SK-N-MC (cell line): ENCODE data around the gene ZNF747.

ENCODE experiments used
- EZH2 ChIP-seq: fragments of 200-600 bp; sonication (generic); IDR thresholded peaks from one replicate; pipeline ENCODE4 v1.6.1; 2017; ENCODE audit warnings: antibody characterized with exemption
- FOXP2 ChIP-seq: optimal IDR thresholded peaks from 2 replicates; pipeline ENCODE3; 2011; ENCODE audit warnings: mild to moderate bottlenecking, moderate library complexity; ENCODE audit not compliant: insufficient read depth; ENCODE audit errors: extremely low read length, control extremely low read depth
- POLR2AphosphoS5 ChIP-seq: IDR thresholded peaks from 2 replicates; pipeline ENCODE4 v1.6.1; 2012; ENCODE audit warnings: mild to moderate bottlenecking, low read depth, low read length, borderline replicate concordance

DNA sequence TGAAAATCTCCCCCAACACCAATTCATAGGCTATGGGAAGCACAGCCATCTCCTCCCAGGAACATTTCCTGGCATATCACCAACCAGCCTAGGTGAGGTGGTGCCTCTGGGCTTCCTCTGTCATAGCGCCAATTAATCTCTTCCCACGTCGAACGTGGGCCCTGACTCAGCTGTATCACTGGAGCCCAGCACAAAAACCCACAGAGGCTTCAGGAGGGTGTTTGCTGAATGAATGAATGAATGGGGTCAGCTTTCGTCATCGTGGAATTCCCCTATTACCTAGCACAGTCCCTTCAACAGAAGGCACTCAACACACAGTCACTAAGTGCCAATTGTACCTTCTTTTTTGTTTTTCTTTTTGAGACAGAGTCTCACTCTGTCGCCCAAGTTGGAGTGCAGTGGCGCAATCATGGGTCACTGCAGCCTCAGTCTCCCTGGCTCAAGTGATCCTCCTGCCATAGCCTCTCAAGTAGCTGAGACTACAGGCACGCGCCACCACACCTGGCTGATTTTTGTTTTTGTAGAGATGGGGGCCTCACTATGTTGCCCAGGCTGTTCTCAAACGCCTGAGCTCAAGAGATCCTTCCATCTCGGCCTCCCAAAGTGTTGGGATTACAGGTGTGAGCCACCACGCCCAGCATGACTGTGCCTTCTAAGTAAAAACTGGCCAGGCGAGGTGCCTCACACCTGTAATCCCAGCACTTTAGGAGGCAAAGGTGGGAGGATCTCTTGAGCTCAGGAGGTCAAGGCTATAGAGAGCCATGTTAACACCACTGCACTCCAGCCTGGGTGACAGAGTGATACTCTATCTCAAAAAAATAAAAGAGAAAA is 32.7 kb upstream of the ZNF747 start:
- no peak for TF ChIP-seq POLR2AphosphoS5
- TF ChIP-seq EZH2 = no peak
- no peak for TF ChIP-seq FOXP2
